ENCODE results near the gene DCAF11. TPM values are rescaled to one million over a fixed set of nuclear protein-coding genes. Genes with fewer than 3 reads are reported as not detected.
A peak's percentile ranks its signal among the peaks of the same experiment; 100 is the strongest.

Gene DCAF11
- total and polyA plus RNA-seq, 2 of the 13 experiments (the other 11 are each of a cell fraction or from before 2014, with no cell fraction given), result 150 to 257 TPM

GRCh38 chr14:24135584-24135833 is 20.9 kb downstream of the DCAF11 start (continued):
- TF ChIP-seq ZNF407 (CRISPR knock-in tag; IDR thresholded peaks at IDR 0.05; ENCODE audit: not compliant biosample characterization) (no peak), MAZ (IDR thresholded peaks at IDR 0.05; ENCODE audit: borderline replicate concordance, low read depth, low read length) (no peak), MAZ (CRISPR knock-in tag; IDR thresholded peaks at IDR 0.05; ENCODE audit: low read depth) (no peak), CBX1 (IDR thresholded peaks at IDR 0.05; ENCODE audit: low read depth) (no peak), ZNF580 (CRISPR knock-in tag; IDR thresholded peaks at IDR 0.05; ENCODE audit: borderline replicate concordance, low read depth) (no peak), GZF1 (CRISPR knock-in tag; IDR thresholded peaks at IDR 0.05) (peak; percentile 59; the same call in 1 of the 2 replicates), NCOA2 (CRISPR knock-in tag; IDR thresholded peaks at IDR 0.05) (no peak), ZNF280B (CRISPR knock-in tag; IDR thresholded peaks at IDR 0.05; ENCODE audit: borderline replicate concordance) (no peak), ZNF24 (IDR thresholded peaks at IDR 0.05) (no peak), PPARG (CRISPR knock-in tag; conservative IDR thresholded peaks at IDR 0.05) (no peak), NFYC (CRISPR knock-in tag; IDR thresholded peaks at IDR 0.05) (no peak), AGO1 (IDR thresholded peaks at IDR 0.05; ENCODE audit: low read depth, low read length, poor library complexity, severe bottlenecking) (no peak), ZNF343 (CRISPR knock-in tag; IDR thresholded peaks at IDR 0.05) (no peak), NR2C2 (CRISPR knock-in tag; IDR thresholded peaks at IDR 0.05; ENCODE audit: borderline replicate concordance) (no peak), XRCC5 (optimal IDR thresholded peaks at IDR 0.05; ENCODE audit: low read length) (peak; percentile 12), ATF5 (CRISPR knock-in tag; IDR thresholded peaks at IDR 0.05; ENCODE audit: low read depth) (no peak; the same call in 1 of the 2 replicates), DR1 (CRISPR knock-in tag; IDR thresholded peaks at IDR 0.05) (no peak), ZXDC (CRISPR knock-in tag; IDR thresholded peaks at IDR 0.05) (no peak)
